HEK293 (cell line): Measurements from ENCODE around the gene TEAD3.

ENCODE experiments used
- EGR2 ChIP-seq: fragments of 450-650 bp; formaldehyde crosslinking; IDR thresholded peaks from 2 replicates; pipeline ENCODE4 v1.5.1; 2016; ENCODE audit warnings: low read depth, missing biosample characterization, missing genetic modification characterization
- GLIS1 ChIP-seq: fragments of 450-650 bp; formaldehyde crosslinking; IDR thresholded peaks from 2 replicates; pipeline ENCODE4 v1.5.1; 2016; ENCODE audit warnings: missing biosample characterization, missing genetic modification characterization
- KLF8 ChIP-seq: fragments of 450-650 bp; formaldehyde crosslinking; IDR thresholded peaks from 2 replicates; pipeline ENCODE4 v1.5.1; 2016; ENCODE audit warnings: missing biosample characterization, missing genetic modification characterization
- YY1 ChIP-seq: fragments of 450-650 bp; formaldehyde crosslinking; IDR thresholded peaks from 2 replicates; pipeline ENCODE4 v1.5.1; 2018; ENCODE audit warnings: missing biosample characterization, missing genetic modification characterization
- ZBTB11 ChIP-seq: fragments of 450-650 bp; formaldehyde crosslinking; conservative IDR thresholded peaks from 2 replicates; pipeline ENCODE4 v1.5.1; 2016; ENCODE audit warnings: low read depth, missing biosample characterization, missing genetic modification characterization
- ZBTB20 ChIP-seq: fragments of 450-650 bp; formaldehyde crosslinking; IDR thresholded peaks from 2 replicates; pipeline ENCODE4 v1.5.1; 2016; ENCODE audit warnings: missing biosample characterization, missing genetic modification characterization
- ZNF155 ChIP-seq: fragments of 450-650 bp; formaldehyde crosslinking; IDR thresholded peaks from 2 replicates; pipeline ENCODE4 v1.5.1; 2016; ENCODE audit warnings: missing biosample characterization, missing genetic modification characterization
- ZNF26 ChIP-seq: fragments of 450-650 bp; formaldehyde crosslinking; IDR thresholded peaks from 2 replicates; pipeline ENCODE4 v1.5.1; 2016; ENCODE audit warnings: missing biosample characterization, missing genetic modification characterization
- ZNF416 ChIP-seq: fragments of 450-650 bp; formaldehyde crosslinking; IDR thresholded peaks from 2 replicates; pipeline ENCODE4 v1.5.1; 2016; ENCODE audit warnings: missing biosample characterization, missing genetic modification characterization
- ZNF433 ChIP-seq: fragments of 450-650 bp; formaldehyde crosslinking; IDR thresholded peaks from 2 replicates; pipeline ENCODE4 v1.5.1; 2016; ENCODE audit warnings: missing biosample characterization, missing genetic modification characterization, low read depth
- ZNF449 ChIP-seq: fragments of 450-650 bp; formaldehyde crosslinking; IDR thresholded peaks from 2 replicates; pipeline ENCODE4 v1.5.1; 2017; ENCODE audit warnings: missing biosample characterization, mild to moderate bottlenecking, missing genetic modification characterization, moderate library complexity
- ZNF501 ChIP-seq: fragments of 450-650 bp; formaldehyde crosslinking; IDR thresholded peaks from 2 replicates; pipeline ENCODE4 v1.5.1; 2016; ENCODE audit warnings: missing biosample characterization, missing genetic modification characterization
- ZNF677 ChIP-seq: fragments of 450-650 bp; IDR thresholded peaks from 2 replicates; pipeline ENCODE4 v1.5.0; 2018; ENCODE audit warnings: missing biosample characterization, mild to moderate bottlenecking, missing genetic modification characterization, moderate library complexity
- ZNF768 ChIP-seq: fragments of 450-650 bp; formaldehyde crosslinking; IDR thresholded peaks from 2 replicates; pipeline ENCODE4 v1.5.1; 2018; ENCODE audit warnings: missing biosample characterization, mild to moderate bottlenecking, missing genetic modification characterization
- ZNF837 ChIP-seq: fragments of 450-650 bp; formaldehyde crosslinking; IDR thresholded peaks from 2 replicates; pipeline ENCODE4 v1.5.1; 2016; ENCODE audit warnings: missing biosample characterization, missing genetic modification characterization
- ZSCAN23 ChIP-seq: fragments of 450-650 bp; formaldehyde crosslinking; IDR thresholded peaks from 2 replicates; pipeline ENCODE4 v1.5.1; 2016; ENCODE audit warnings: missing biosample characterization, missing genetic modification characterization
- TF ChIP-seq, protein P1 (sequence below): fragments of 450-650 bp; formaldehyde crosslinking; IDR thresholded peaks from 2 replicates; pipeline ENCODE4 v1.5.1; 2017; ENCODE audit warnings: missing biosample characterization, missing genetic modification characterization
- TF ChIP-seq, protein P2 (sequence below): fragments of 450-650 bp; formaldehyde crosslinking; IDR thresholded peaks from 2 replicates; pipeline ENCODE4 v1.5.1; 2016; ENCODE audit warnings: missing biosample characterization, missing genetic modification characterization, low read depth
- TF ChIP-seq, protein P3 (sequence below): fragments of 450-650 bp; formaldehyde crosslinking; IDR thresholded peaks from 2 replicates; pipeline ENCODE4 v1.5.1; 2016; ENCODE audit warnings: missing biosample characterization, missing genetic modification characterization, borderline replicate concordance
- TF ChIP-seq, protein P4 (sequence below): fragments of 450-650 bp; formaldehyde crosslinking; IDR thresholded peaks from 2 replicates; pipeline ENCODE4 v1.5.1; 2016; ENCODE audit warnings: missing biosample characterization, missing genetic modification characterization

TEAD3 gene

DNA sequence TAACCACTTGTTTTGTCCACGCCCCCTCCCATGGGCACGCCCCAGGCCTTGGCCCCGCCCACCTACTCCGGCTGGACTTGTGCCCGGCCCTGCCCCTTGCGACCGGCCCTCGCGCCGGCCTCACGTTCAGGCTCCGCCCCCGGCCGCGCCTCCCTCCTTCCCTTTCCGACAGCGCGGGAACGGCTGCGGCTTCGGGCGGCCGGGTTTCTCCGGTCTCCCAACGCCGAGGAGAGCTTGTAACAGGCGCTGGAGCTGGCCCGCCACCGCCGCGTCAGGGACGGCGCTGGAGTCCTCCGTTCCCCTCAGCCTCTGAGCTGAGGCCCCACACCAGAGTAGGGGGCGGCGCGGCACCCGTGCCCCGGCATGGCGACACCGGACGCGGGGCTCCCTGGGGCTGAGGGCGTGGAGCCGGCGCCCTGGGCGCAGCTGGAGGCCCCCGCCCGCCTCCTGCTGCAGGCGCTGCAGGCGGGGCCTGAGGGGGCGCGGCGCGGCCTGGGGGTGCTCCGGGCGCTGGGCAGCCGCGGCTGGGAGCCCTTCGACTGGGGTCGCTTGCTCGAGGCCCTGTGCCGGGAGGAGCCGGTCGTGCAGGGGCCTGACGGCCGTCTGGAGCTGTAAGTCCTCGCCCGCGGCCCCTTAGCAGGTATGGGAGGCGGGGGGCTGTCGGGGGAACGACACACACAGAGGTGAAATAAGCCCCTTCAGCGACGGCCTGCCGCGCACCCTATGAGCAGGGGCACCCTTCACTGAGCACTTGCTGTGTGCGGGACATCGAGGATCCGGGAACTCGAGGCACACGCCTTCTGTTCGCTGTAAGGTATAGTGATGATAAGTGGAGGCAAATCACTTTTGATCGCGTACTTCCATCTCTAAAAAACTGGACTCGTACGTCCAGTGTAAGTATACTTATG, 44.4 kb downstream of the TEAD3 start, which contains the start of gene FANCE (continued):
- TF ChIP-seq ZNF449 (tag by site-specific recombination) (0 out of 2 replicates have a peak, but pooled peaks have one; percentile 23), ZNF416 (no peak), ZNF433 (tag by site-specific recombination) (no peak), ZNF837 (tag by site-specific recombination) (no peak), ZBTB11 (tag by site-specific recombination) (no peak), ZNF155 (tag by site-specific recombination) (no peak), EGR2 (tag by site-specific recombination) (peak; percentile 77), KLF8 (tag by site-specific recombination) (peak; percentile 95), GLIS1 (tag by site-specific recombination) (peak; percentile 64; the same call in 1 of the 2 replicates), ZSCAN23 (tag by site-specific recombination) (no peak), ZNF501 (tag by site-specific recombination) (peak; percentile 68; the same call in 1 of the 2 replicates), ZNF26 (no peak), ZNF768 (tag by site-specific recombination) (no peak), ZNF677 (tag by site-specific recombination) (peak; percentile 67), YY1 (tag by site-specific recombination) (0 out of 2 replicates have a peak, but pooled peaks have one; percentile 33), ZBTB20 (tag by site-specific recombination) (peak; percentile 87)
- TF ChIP-seq, protein P1, sequence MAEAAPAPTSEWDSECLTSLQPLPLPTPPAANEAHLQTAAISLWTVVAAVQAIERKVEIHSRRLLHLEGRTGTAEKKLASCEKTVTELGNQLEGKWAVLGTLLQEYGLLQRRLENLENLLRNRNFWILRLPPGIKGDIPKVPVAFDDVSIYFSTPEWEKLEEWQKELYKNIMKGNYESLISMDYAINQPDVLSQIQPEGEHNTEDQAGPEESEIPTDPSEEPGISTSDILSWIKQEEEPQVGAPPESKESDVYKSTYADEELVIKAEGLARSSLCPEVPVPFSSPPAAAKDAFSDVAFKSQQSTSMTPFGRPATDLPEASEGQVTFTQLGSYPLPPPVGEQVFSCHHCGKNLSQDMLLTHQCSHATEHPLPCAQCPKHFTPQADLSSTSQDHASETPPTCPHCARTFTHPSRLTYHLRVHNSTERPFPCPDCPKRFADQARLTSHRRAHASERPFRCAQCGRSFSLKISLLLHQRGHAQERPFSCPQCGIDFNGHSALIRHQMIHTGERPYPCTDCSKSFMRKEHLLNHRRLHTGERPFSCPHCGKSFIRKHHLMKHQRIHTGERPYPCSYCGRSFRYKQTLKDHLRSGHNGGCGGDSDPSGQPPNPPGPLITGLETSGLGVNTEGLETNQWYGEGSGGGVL (tag by site-specific recombination): no peak
- TF ChIP-seq, protein P2, sequence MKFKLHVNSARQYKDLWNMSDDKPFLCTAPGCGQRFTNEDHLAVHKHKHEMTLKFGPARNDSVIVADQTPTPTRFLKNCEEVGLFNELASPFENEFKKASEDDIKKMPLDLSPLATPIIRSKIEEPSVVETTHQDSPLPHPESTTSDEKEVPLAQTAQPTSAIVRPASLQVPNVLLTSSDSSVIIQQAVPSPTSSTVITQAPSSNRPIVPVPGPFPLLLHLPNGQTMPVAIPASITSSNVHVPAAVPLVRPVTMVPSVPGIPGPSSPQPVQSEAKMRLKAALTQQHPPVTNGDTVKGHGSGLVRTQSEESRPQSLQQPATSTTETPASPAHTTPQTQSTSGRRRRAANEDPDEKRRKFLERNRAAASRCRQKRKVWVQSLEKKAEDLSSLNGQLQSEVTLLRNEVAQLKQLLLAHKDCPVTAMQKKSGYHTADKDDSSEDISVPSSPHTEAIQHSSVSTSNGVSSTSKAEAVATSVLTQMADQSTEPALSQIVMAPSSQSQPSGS: no peak
- TF ChIP-seq, protein P3, sequence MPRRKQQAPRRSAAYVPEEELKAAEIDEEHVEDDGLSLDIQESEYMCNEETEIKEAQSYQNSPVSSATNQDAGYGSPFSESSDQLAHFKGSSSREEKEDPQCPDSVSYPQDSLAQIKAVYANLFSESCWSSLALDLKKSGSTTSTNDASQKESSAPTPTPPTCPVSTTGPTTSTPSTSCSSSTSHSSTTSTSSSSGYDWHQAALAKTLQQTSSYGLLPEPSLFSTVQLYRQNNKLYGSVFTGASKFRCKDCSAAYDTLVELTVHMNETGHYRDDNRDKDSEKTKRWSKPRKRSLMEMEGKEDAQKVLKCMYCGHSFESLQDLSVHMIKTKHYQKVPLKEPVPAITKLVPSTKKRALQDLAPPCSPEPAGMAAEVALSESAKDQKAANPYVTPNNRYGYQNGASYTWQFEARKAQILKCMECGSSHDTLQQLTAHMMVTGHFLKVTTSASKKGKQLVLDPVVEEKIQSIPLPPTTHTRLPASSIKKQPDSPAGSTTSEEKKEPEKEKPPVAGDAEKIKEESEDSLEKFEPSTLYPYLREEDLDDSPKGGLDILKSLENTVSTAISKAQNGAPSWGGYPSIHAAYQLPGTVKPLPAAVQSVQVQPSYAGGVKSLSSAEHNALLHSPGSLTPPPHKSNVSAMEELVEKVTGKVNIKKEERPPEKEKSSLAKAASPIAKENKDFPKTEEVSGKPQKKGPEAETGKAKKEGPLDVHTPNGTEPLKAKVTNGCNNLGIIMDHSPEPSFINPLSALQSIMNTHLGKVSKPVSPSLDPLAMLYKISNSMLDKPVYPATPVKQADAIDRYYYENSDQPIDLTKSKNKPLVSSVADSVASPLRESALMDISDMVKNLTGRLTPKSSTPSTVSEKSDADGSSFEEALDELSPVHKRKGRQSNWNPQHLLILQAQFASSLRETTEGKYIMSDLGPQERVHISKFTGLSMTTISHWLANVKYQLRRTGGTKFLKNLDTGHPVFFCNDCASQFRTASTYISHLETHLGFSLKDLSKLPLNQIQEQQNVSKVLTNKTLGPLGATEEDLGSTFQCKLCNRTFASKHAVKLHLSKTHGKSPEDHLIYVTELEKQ (tag by site-specific recombination): no peak
- TF ChIP-seq, protein P4, sequence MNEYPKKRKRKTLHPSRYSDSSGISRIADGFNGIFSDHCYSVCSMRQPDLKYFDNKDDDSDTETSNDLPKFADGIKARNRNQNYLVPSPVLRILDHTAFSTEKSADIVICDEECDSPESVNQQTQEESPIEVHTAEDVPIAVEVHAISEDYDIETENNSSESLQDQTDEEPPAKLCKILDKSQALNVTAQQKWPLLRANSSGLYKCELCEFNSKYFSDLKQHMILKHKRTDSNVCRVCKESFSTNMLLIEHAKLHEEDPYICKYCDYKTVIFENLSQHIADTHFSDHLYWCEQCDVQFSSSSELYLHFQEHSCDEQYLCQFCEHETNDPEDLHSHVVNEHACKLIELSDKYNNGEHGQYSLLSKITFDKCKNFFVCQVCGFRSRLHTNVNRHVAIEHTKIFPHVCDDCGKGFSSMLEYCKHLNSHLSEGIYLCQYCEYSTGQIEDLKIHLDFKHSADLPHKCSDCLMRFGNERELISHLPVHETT (tag by site-specific recombination): no peak
